ENCODE data around the gene A4GALT. TPM values are rescaled to one million over a fixed set of nuclear protein-coding genes. Genes with fewer than 3 reads are reported as not detected.

A4GALT gene
- total and polyA plus RNA-seq, 2 of the 13 experiments (the other 11 are each of a cell fraction or from before 2014, with no cell fraction given): 0.09 to 1.1 TPM

GRCh38 chr22:42769574-42770447, 49.1 kb upstream of the A4GALT start (continued):
- TF ChIP-seq ATF6 (CRISPR knock-in tag; conservative IDR thresholded peaks at IDR 0.05): no peak
- TF ChIP-seq RCOR2 (CRISPR knock-in tag; IDR thresholded peaks at IDR 0.05): peak; percentile 28; the same call in 1 of the 2 replicates
- no peak for TF ChIP-seq NFKBIZ (CRISPR knock-in tag; IDR thresholded peaks at IDR 0.05)
- no peak for TF ChIP-seq PCBP1 (IDR thresholded peaks at IDR 0.05; ENCODE audit: borderline replicate concordance, low read depth, low read length)
- TF ChIP-seq SKI (IDR thresholded peaks at IDR 0.05; ENCODE audit: partially characterized antibody): no peak
- 0 out of 2 replicates have a peak, but pooled peaks have one; percentile 25 for TF ChIP-seq ZNF143 (CRISPR knock-in tag; IDR thresholded peaks at IDR 0.05)
- no peak for TF ChIP-seq ZNF841 (CRISPR knock-in tag; IDR thresholded peaks at IDR 0.05; ENCODE audit: borderline replicate concordance)
- TF ChIP-seq GFI1 (CRISPR knock-in tag; IDR thresholded peaks at IDR 0.05; ENCODE audit: borderline replicate concordance): no peak
- 0 out of 2 replicates have a peak, but pooled peaks have one; percentile 41 for TF ChIP-seq HNF1B (CRISPR knock-in tag; IDR thresholded peaks at IDR 0.05)
- TF ChIP-seq ZNF597 (CRISPR knock-in tag; IDR thresholded peaks at IDR 0.05): no peak
- 0 out of 2 replicates have a peak, but pooled peaks have one; percentile 31 for TF ChIP-seq ARID2 (CRISPR knock-in tag; IDR thresholded peaks at IDR 0.05; ENCODE audit: borderline replicate concordance)
- no peak for TF ChIP-seq SOX13 (IDR thresholded peaks at IDR 0.05)
- peak in 1 of 2 experiments; percentile 35; a peak in 1 of 4 replicates for TF ChIP-seq SOX13 (CRISPR knock-in tag; conservative IDR thresholded peaks at IDR 0.05 in 1 of 2, IDR thresholded peaks at IDR 0.05 in 1 of 2)
- TF ChIP-seq SOX5 (CRISPR knock-in tag; IDR thresholded peaks at IDR 0.05; ENCODE audit: borderline replicate concordance): peak; percentile 64
- 0 out of 2 replicates have a peak, but pooled peaks have one; percentile 16 for TF ChIP-seq PHF20 (CRISPR knock-in tag; IDR thresholded peaks at IDR 0.05)
- TF ChIP-seq MXD3 (CRISPR knock-in tag; IDR thresholded peaks at IDR 0.05): no peak; the same call in 1 of the 2 replicates
- peak; percentile 58; the same call in 1 of the 2 replicates for TF ChIP-seq TFDP1 (CRISPR knock-in tag; IDR thresholded peaks at IDR 0.05; ENCODE audit: borderline replicate concordance)
- no peak for TF ChIP-seq KLF6 (CRISPR knock-in tag; IDR thresholded peaks at IDR 0.05)
- 0 out of 2 replicates have a peak, but pooled peaks have one; percentile 43 for TF ChIP-seq ZNF770 (CRISPR knock-in tag; IDR thresholded peaks at IDR 0.05)
- TF ChIP-seq ZNF30 (CRISPR knock-in tag; IDR thresholded peaks at IDR 0.05): no peak

Measured in HepG2 (cell line).